ENCODE results near the gene UBL4A. TPM values are rescaled to one million over a fixed set of nuclear protein-coding genes. Genes with fewer than 3 reads are reported as not detected.

UBL4A gene
- total and polyA plus RNA-seq, 2 of the 13 experiments (the other 11 are each of a cell fraction or from before 2014, with no cell fraction given) = 16.8 to 25.5 TPM

DNA sequence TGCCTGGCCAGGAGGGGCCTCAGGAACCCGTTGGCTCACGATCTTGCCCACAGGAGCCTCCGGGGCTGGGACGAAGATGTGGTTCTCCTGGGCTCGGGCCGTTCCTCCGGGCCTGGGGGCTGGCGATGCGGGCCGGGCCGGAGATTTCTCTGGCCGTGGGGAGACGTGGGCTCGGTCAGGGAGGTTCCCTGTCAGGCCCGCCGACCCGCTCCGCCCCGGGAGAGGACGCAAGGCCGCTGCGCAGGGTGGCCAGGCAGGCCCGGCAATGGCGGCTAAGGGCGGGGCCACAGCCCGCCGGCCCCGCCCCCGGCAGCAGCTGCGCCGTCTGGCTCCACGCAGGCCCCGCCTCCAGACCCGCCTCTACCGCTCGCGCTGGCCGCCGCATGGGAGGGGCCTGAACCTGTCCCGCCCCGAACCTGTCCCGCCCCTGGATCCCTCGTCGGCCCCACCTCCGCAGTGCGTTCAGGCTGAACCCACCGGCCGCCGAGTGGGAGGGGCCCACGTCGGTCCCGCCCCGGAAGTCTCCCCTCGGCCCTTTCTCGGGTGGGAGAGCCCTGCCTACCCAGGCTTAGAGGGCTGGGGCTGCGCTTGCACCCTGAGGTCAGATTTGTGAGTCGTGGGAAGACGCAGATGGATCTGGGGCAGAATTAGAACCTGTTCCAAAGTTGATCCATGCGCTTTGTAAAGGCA, 29.7 kb upstream of the UBL4A start, which contains the start of gene FAM3A (continued):
- TF ChIP-seq, protein P1, sequence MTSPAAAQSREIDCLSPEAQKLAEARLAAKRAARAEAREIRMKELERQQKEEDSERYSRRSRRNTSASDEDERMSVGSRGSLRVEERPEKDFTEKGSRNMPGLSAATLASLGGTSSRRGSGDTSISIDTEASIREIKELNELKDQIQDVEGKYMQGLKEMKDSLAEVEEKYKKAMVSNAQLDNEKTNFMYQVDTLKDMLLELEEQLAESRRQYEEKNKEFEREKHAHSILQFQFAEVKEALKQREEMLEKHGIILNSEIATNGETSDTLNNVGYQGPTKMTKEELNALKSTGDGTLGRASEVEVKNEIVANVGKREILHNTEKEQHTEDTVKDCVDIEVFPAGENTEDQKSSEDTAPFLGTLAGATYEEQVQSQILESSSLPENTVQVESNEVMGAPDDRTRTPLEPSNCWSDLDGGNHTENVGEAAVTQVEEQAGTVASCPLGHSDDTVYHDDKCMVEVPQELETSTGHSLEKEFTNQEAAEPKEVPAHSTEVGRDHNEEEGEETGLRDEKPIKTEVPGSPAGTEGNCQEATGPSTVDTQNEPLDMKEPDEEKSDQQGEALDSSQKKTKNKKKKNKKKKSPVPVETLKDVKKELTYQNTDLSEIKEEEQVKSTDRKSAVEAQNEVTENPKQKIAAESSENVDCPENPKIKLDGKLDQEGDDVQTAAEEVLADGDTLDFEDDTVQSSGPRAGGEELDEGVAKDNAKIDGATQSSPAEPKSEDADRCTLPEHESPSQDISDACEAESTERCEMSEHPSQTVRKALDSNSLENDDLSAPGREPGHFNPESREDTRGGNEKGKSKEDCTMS (CRISPR knock-in tag; conservative IDR thresholded peaks at IDR 0.05) = no peak
- TF ChIP-seq HOXA7 (CRISPR knock-in tag; IDR thresholded peaks at IDR 0.05) (no peak), NCOA2 (CRISPR knock-in tag; IDR thresholded peaks at IDR 0.05) (0 out of 2 replicates have a peak, but pooled peaks have one; percentile 11), GABPB1 (CRISPR knock-in tag; IDR thresholded peaks at IDR 0.05) (peak; percentile 89), SPEN (CRISPR knock-in tag; IDR thresholded peaks at IDR 0.05; ENCODE audit: low read depth) (peak; percentile 33; the same call in 1 of the 2 replicates), PHF8 (CRISPR knock-in tag; IDR thresholded peaks at IDR 0.05) (peak; percentile 77), HNRNPLL (IDR thresholded peaks at IDR 0.05; ENCODE audit: low read depth, low read length, poor library complexity, severe bottlenecking) (peak; percentile 65), ARHGAP35 (CRISPR knock-in tag; IDR thresholded peaks at IDR 0.05; ENCODE audit: borderline replicate concordance) (no peak), HDAC1 (CRISPR knock-in tag; IDR thresholded peaks at IDR 0.05) (peak; percentile 63; the same call in 1 of the 2 replicates), IRF2 (CRISPR knock-in tag; IDR thresholded peaks at IDR 0.05) (0 out of 2 replicates have a peak, but pooled peaks have one; percentile 17), KAT8 (CRISPR knock-in tag; IDR thresholded peaks at IDR 0.05) (0 out of 2 replicates have a peak, but pooled peaks have one; percentile 20), YY1 (IDR thresholded peaks at IDR 0.05; ENCODE audit: insufficient read depth, insufficient replicate concordance, low read depth, low read length) (peak; percentile 92)
- TF ChIP-seq, protein P2, sequence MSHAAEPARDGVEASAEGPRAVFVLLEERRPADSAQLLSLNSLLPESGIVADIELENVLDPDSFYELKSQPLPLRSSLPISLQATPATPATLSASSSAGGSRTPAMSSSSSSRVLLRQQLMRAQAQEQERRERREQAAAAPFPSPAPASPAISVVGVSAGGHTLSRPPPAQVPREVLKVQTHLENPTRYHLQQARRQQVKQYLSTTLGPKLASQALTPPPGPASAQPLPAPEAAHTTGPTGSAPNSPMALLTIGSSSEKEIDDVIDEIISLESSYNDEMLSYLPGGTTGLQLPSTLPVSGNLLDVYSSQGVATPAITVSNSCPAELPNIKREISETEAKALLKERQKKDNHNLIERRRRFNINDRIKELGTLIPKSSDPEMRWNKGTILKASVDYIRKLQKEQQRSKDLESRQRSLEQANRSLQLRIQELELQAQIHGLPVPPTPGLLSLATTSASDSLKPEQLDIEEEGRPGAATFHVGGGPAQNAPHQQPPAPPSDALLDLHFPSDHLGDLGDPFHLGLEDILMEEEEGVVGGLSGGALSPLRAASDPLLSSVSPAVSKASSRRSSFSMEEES (CRISPR knock-in tag; IDR thresholded peaks at IDR 0.05) = no peak
- TF ChIP-seq, protein P3, sequence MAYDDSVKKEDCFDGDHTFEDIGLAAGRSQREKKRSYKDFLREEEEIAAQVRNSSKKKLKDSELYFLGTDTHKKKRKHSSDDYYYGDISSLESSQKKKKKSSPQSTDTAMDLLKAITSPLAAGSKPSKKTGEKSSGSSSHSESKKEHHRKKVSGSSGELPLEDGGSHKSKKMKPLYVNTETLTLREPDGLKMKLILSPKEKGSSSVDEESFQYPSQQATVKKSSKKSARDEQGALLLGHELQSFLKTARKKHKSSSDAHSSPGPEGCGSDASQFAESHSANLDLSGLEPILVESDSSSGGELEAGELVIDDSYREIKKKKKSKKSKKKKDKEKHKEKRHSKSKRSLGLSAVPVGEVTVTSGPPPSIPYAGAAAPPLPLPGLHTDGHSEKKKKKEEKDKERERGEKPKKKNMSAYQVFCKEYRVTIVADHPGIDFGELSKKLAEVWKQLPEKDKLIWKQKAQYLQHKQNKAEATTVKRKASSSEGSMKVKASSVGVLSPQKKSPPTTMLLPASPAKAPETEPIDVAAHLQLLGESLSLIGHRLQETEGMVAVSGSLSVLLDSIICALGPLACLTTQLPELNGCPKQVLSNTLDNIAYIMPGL (CRISPR knock-in tag; IDR thresholded peaks at IDR 0.05; ENCODE audit: borderline replicate concordance in 1 of 2, low read depth in 1 of 2) = 0 out of 4 replicates have a peak, but pooled peaks of 1 of the 2 experiments have one; percentile 21
- TF ChIP-seq, protein P4, sequence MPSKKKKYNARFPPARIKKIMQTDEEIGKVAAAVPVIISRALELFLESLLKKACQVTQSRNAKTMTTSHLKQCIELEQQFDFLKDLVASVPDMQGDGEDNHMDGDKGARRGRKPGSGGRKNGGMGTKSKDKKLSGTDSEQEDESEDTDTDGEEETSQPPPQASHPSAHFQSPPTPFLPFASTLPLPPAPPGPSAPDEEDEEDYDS (CRISPR knock-in tag; IDR thresholded peaks at IDR 0.05) = peak; percentile 68; the same call in 1 of the 2 replicates
- TF ChIP-seq, protein P5, sequence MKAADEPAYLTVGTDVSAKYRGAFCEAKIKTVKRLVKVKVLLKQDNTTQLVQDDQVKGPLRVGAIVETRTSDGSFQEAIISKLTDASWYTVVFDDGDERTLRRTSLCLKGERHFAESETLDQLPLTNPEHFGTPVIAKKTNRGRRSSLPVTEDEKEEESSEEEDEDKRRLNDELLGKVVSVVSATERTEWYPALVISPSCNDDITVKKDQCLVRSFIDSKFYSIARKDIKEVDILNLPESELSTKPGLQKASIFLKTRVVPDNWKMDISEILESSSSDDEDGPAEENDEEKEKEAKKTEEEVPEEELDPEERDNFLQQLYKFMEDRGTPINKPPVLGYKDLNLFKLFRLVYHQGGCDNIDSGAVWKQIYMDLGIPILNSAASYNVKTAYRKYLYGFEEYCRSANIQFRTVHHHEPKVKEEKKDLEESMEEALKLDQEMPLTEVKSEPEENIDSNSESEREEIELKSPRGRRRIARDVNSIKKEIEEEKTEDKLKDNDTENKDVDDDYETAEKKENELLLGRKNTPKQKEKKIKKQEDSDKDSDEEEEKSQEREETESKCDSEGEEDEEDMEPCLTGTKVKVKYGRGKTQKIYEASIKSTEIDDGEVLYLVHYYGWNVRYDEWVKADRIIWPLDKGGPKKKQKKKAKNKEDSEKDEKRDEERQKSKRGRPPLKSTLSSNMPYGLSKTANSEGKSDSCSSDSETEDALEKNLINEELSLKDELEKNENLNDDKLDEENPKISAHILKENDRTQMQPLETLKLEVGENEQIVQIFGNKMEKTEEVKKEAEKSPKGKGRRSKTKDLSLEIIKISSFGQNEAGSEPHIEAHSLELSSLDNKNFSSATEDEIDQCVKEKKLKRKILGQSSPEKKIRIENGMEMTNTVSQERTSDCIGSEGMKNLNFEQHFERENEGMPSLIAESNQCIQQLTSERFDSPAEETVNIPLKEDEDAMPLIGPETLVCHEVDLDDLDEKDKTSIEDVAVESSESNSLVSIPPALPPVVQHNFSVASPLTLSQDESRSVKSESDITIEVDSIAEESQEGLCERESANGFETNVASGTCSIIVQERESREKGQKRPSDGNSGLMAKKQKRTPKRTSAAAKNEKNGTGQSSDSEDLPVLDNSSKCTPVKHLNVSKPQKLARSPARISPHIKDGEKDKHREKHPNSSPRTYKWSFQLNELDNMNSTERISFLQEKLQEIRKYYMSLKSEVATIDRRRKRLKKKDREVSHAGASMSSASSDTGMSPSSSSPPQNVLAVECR (CRISPR knock-in tag; IDR thresholded peaks at IDR 0.05; ENCODE audit: borderline replicate concordance) = 0 out of 2 replicates have a peak, but pooled peaks have one; percentile 53
